ENCODE measurements around the gene TARBP1.
"Not testable (repeated sequence)": the region's sequence is repeated elsewhere in the genome, so short reads cannot be mapped to it uniquely, and the experiment has no call there.

The TARBP1 gene

DNA sequence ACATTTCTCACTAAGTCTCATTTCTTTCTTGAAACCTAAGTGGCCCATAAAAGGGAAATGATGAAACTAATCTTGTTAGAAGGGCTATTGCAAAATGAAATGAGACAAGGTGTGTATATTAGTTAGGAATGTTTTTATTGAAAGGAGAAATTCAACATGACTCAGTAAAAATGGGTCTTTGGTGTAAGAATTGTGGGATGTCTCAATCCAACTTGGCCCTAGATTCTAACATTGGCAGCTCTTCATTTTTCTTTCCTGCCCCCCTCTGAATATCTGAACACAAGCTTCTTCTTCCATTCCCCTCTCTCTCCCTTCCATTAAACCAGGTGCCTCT is 26.8 kb upstream of the TARBP1 start:
- no peak for DNase-seq

DNA sequence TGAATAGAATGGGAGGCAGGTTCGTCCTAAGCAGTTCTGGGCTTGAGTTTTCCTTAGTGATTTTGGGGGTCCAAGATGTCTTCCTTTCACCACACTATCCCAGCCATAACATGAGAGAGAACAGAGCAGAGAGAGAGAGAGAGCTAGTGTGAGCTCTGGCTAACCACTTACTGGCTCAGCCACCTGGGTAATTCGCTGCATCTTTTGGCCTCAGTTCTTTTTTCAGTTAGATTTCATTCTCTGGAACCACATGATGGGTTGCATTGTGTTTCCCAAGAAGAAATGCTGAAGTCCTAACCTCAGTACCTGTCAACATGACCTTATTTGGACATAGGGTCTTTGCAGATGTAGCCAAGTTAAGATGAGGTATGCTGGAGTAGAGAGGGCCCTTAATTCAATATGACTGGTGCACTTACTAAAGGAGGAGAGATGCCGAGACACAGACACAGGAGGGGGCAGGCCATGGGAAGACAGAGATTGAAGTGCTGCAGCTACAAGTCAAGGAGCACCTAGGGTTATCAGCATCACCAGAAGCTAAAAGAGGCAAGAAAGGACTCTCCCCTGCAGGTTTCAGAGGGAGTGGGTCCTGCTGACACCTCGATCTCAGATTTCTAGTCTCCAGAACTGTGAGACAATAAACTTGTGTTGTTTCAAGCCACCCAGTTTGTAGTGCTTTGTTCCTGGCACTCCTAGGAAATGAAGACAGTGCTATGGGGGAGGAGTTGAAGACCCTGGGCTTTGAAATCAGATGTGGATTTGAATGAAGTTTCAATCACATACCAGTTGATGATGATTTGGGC is 26.2 kb upstream of the TARBP1 start:
- DNase-seq, result no peak

DNA sequence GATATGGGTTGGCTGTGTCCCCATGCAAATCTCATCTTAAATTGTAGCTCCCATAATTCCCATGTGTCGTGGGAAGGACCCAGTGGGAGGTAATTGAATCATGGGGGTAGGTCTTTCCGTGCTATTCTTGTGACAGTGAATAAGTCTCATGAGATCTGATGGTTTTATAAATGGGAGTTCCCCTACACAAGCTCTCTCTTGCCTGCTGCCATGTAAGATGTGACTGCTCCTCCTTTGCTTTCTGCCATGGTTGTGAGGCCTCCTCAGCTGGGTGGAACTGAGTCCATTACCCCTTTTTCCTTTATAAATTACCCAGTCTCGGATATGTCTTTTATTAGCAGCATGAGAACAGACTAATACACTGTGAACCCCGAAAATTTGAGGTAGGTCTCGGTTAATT is 25.3 kb upstream of the TARBP1 start:
- not testable (repeated sequence) for DNase-seq

DNA sequence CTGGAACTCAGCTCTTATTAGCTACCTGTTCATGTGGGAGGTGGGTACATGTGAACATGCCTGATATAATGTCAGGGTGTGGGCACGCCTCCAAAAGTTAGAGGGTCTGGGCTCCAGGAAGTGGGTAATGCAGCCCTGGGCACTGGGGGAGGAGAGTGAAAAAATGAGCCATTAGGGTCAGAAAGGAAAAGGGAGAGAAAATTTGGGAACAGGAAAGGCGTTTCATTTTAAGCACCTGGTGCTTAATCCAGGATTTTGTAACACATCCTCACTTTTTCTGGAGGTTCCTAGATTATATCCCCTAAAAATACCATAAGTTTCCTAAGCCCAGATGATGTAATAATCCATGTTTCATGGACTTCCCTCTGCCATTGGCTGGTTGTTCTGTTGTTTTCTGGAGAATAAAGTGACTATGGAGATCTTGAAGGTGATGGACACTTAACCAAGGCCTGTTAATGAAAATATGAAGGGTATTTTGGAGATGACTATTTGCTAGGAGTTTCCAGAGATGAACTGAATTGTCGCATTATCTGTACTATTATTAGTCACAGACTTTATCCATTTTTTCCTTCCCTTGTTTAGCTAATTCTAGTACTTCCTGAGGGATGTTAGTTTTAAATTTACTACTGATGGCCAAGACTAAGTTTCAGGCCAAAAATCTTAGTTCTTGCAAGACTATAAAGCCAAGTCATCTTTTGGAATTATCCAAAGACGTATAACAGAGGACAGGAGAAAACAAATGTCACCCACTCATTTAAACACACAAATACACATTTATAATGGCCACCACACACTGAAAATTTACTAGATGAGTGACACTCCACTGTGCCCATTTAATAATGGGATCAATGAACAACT is 24.4 kb upstream of the TARBP1 start:
- no peak for DNase-seq

DNA sequence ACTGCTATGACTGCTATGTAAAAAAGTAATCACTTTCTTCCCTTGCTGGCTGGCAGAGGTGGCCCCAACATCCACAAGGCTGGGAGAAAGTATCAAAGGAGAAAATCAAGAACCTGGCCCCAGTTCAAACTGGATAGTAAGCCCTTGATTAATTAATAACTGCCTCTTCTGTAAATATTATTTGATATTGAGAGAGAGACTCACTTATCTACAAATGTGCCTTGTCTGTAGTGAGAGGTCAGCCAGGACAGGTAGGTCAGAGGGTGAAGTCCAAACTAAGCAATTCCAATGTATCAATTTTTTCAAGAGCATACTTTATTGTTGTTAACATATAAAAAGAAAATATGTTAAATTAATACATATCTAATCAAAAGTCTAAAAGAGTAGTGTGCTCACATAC is 23.8 kb upstream of the TARBP1 start:
- no peak for DNase-seq

DNA sequence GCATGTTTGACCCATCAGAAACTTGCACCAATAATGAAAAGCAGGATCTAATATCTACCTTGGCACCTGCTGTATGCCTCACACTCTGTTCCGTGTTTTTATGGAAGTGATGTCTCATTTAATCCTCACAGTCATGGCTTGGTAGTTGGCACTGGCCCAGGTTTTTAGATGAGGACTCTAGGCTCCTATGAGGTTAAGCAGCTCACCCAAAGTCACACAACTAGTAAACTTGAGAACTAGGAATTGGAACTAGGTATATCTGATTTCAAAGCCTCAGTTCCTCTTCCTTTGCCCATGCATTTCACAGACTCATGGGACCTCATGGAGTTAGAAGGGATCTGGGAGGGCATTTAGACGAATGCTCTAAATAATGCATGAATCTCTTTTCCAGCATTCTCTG is 21.3 kb upstream of the TARBP1 start:
- no peak for DNase-seq

DNA sequence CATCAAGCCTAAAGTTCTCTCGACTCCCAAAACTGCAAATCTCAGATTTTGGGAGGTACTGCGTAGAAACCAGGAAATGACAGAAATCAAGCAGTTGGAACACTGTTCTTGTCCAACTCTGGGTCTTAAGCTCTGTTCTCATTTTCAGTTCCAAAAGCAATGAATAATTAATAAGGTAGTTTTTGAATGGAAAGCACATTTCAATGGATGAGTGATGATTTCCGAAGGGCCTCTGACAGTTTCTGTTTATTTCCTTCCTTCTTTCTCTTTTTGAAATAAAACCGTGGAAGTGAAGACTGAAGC is 20.9 kb upstream of the TARBP1 start:
- no peak for DNase-seq

DNA sequence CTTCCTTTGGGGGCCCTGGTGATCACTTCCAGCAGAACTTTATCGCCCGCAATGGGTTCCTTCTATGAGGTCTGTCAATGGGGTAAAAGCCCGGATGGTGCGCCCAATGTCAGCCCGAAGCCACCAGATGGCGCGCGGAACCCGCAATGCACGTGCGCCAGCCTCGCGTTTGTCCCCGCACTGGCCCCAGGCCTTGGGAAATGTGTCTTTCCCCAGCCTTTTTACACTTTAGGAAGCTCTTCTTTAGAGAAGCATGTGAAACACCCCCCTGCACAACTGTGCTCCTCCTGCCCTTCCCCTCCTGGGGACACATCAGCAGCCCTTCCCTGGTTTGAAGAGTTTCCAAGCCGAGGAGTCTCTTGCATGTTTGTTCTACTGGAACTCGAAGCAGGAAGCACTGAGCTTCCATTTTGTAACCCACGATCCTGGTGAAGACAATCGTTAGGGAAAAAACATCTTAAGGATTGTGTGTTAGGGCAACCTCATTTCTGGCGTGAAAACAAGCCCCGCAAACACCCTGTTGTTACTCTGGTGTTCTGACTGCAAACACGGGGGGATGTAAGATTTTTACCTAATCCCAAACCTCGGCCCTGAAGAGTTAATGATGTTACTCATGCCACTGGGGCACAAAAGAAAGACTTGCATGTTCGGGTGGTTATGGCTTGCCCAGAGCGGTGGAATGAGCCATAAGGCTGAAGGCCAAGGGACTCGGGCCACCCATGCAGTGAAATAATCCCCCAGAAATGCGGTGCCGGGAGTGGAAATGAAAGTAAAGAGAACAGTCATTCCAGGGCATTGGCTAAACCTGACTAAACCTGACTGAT is 20.4 kb upstream of the TARBP1 start:
- peak; percentile 87 for DNase-seq

DNA sequence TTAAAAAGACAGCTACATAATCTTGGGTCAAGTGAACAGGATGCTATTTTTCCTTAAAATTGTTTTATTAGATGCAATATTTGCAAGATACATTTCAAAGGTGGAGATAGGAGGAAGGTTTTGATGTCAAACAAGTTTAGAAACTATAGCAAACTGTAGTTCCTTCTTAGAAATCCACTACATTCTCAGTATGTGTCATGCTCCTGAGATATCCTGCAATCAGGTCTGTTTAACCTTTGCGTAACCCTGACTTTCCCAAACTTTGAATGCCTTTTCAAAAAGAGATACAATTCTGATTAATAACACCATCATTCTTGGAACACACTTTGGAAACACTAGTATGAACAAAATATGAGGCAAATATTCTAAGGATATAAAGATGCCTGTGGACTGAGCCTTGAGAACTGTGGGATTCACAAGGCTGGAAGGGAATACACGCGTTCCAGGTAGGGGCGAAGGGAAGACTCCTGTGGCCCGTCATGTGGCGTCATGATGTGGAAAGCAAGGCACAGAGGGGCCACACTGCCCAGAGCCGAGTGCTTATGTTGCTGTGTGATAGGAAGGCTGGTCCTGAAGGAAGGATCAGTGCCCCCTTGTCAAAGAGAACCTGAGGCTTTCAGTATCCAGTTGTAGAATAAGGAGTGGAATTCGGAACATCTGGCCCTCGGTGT is 19.6 kb upstream of the TARBP1 start:
- DNase-seq, result no peak

DNA sequence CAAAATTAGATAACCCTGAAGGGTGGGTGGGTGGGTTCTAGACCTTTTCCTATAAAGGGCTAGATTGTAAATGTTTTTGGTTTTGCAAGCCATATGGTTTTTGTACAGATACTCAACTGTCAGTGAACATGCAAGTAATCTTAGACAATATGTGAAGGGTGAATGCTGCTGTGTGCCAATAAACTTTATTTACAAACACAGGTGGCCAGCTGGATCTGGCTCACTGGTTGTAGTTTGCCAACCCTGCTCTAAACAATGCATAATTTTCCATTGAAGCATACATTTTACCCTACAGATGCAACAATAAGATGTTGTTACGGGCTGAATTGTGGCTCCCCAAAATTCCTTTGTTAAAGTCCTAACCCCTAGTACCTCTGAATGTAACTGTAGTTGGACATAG is 18.6 kb upstream of the TARBP1 start:
- DNase-seq, result no peak

DNA sequence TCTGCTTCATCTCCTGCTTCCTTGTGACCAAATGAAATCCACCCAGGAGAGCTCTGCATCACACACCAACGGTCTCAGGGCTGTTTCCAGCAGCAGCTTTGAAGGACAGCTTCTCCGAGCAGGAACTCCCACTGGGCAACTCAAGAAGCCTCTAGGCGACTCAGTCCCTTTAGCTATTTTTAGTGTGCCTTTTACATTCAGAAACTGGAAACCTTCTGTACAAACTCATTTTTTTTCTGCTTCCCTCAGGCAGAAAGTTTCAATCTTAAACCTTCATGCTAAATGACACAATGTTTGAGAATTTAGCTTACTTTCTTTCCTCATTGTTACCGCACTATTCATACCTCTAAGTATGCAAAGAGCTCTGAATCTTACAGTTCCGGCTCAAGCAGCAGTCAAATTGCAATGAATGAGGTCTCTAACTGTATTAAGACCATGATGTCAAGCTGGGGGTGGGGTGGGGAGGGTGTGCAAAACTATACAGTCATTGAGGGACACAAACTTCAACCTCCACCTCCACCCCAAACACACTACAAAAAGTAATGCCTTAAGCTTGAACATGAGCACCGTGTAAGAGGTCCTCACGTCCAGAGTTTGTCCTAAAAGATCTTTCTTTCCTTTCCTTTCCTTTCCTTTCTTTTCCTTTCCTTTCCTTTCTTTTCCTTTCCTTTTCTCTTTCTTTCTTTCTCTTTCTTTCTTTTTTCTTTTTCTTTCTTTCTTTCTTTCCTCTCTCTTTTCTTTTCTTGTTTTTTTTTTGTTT is 16.4 kb upstream of the TARBP1 start:
- DNase-seq, result no peak

DNA sequence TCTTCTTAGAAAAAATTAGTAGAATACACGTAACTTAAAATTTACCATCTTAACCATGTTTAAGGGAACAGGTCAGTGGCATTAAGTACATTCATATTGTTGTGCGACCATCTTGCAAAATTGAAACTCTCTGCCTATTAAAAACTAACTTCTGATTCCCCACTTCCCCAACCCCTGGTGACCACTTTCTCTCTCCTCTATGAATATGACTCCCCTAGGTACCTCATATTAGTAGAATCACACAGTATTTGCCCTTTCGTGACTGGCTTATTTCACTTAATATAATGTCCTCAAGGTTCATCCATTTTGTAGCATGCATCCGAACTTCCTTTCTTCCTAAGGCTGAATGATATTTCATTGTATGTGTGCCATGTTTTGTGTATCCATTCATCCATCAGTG is 15.1 kb upstream of the TARBP1 start:
- no peak for DNase-seq

DNA sequence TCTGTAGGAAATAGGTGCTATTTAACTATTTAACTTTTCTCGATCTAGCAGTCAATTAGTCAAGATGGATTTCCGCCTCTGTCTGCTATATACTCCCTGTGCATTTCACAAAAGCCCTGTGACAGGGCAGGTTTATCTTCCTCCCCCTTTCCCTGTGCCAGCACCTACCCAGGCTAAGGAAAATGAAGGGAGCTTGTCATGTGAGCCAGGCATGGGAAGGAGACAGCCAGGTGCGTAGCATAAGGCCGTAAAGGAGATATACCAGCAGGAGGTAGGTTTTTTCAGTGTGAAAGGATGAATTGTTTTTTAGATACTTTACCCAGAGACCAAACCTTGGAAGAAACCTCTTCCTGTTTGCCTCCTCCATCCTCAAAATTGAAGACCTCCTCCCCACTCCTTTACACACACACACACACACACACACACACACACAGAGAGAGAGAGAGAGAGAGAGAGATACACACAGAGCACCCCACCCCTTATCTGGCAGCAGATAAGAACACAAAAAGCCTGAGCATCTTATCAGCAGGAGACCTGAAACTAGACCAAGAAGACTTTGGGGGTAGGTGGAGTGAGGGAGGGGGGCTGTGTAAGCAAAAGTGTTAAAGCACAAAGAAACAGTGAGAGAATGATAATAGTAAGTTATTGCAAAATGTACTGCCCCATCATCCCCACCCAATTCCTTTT is 12.0 kb upstream of the TARBP1 start:
- no peak for DNase-seq

DNA sequence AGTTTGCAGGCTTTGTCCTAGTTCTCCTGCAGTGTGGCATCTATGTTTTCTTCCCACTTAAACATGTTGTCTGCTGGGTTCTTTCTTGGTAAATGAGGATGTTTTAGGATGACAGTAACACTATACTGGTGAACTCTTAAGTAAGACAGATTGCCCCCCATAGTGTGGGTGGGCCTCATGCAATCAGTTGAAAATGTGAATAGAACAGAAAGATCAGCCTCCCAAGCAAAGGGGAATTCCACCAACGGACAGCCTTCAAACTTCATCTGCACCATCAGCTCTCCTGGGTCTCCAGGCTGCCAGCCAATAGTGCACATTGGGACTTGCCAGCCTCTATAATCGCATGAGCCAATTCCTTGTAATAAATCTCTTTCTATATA is 10.7 kb upstream of the TARBP1 start:
- no peak for DNase-seq

DNA sequence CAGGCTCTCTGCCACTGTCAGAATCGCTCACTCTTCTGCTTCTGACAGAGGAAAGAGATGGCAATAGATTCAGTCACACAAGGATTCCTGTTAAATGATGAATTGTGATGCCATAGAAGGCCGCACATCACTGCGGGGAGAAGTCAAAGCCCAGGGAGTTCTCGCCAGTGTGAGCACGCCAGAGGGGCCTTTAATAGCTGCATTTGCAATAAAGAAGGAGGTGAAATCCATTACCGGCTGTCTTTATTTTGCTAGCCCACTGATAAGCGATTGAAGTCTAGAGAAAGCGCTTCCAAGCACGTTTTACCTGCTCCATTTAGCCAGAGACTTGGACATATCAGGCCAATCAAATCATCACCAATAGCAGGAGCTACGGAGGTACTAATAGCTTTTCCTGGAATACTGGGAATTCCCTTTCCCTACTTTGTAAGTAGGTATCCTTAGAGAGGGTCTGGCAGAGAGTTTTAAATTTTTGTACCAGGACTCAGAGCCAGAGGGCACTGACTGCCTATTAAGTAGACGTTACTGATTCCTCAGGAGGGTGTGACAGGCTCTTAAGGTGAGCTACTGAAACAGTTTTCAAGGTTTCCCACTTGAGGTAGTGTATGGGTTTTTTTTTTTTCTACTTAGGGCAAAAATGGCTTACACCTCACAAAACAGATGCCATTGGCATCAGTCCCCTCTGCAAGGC is 10.2 kb upstream of the TARBP1 start:
- DNase-seq, result no peak

DNA sequence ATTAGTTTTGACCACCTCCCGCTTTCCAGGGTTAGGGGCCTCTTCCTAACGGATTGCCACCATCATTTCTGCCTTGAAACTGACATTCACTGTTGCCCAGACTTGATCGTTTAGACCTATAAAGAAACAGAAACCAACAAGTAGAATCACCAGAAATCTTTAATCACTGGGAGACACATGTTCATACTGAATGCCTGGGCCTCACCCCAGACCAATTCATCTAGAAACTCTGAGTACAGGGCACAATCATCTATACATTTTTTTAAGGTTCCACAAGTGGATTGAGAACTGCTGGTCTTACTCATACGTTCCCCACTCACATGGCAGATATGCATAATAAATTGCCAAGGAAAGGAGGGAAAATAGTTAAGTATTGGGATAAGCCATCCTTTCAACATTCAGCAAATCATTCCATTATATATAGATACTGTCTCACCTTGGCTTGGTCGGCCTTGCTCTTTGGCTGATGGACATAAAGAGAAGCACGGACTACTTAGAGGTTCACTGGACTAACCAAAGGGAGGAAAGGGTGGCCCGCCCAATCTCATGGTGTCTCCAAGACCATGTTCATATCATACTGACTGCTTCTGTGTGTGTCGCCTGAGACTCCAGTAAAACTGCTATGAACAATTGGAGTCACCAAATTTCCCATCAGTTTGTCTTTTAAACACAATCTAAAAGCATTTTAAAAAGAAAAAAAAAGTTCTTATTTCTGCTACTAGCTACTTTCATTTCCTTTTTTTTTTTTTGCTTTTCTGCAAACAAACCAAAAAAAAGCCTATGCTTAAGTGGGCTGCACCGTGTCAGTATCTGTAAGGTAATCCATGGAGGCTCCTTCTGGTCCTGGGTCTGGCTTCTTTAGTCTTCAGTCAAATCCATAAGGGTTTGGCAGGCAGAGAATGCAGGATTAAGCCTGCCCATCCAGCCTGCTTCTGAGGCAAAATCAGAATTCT is 9.4 kb upstream of the TARBP1 start:
- DNase-seq, result no peak

DNA sequence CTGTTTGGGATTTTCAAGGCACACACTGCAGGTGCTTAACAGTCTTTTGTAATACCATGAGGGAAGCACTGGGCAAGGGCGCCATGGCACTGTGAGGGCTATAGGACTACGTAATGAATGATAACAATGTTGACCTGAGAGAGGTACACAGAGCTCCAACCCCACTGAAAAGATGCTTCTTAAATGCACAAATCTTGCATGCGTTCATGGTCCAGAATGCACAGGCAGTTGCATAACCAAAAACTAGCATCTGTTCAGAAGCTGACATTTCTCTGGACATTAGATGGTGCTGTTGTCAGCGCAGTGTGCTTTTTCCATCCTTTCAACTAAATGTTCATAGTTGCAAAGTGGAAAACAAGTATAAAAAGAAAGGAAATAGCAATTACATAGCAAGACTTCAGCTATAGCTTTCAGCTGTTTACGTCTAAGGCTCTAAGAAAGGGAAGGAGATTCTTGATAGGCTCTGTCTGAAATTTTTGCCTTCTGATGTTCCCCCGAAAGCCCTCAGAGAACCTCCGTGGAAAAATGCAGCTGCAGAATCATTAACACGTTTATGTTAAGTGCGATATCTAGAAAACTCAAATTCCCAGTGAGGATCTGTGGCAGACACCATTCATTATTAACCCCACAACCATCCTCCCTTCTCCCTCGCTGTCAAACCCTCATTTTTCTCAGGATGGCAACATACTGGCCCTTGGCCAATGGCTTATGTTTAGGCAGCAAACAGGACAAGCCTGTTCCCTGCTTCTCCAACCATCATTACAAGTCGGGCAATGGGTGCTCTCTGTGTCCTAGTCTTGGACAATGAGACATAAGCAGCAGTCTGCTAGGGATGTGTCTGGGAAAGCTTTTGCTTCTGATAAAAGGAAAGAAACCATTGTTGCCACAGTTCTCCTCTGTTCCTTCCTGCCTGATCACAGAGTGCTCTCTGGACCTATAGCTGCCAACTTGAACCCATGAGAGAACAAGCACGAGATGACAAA is 8.2 kb upstream of the TARBP1 start:
- no peak for DNase-seq

DNA sequence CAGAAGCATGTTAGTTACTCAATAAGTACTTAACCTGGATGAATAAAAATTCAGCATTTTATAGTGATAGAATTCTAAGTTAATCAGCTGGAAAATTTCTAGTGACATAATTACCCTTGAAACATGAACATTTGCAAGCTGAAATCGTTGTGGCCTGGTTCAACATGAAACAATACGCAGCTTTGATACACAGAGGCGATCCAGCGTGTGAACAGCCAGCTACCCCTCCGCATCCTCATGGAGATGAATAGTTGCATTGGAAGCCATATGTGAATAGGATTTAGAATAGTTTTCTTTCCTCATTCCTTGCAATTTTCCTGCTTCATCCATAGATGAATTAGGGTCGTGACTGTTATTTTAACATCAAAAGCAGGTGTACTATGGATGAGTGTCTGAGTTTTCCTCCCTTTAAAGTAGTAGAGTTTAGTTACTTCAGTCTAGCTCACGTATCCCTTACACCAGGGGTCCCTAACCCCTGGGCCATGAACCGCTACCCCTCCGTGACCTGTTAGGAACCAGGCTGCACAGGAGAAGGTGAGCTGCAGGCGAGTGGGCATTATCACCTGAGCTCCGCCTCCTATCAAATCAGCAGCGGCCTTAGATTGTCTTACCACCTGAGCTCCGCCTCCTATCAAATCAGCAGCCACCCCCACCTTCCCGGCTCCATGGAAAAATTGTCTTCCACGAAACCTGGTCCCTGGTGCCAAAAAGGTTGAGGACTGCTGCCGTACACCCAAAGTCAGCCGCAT is 6.2 kb upstream of the TARBP1 start:
- no peak for DNase-seq

All from activated CD8-positive, alpha-beta memory T cell treated with anti-CD3 and anti-CD28 coated beads, Interleukin-2, amount 50 U/mL, for 4 hours (primary cell).